Calu3 (cell line): ENCODE data around the gene OR2C1. TPM values are rescaled to one million over a fixed set of nuclear protein-coding genes. Genes with fewer than 3 reads are reported as not detected.

Experiments
- BruUV-seq: library from RNA; stranded (reverse); fragments of 400-500 nt; replicated peaks from 2 replicates; lab custom pipeline; 2021; lab: Mats Ljungman, UMichigan
- CTCF ChIA-PET: fragments of 300-600 bp; sonication (Branson Sonifier 250); formaldehyde crosslinking; loops from one replicate; lab custom pipeline; 2022; ENCODE audit warnings: antibody characterized with exemption; lab: Charles Lee
- DNase-seq: peaks from one replicate; pipeline ENCODE4 v3.0.0; 2022
- H3K27ac Mint-ChIP-seq: one replicate; pipeline ENCODE4 v1.8.0; 2022; ENCODE audit warnings: mixed read lengths; ENCODE audit not compliant: unreplicated experiment
- H3K27me3 Mint-ChIP-seq: one replicate; pipeline ENCODE4 v1.8.0; 2022; ENCODE audit warnings: mixed read lengths; ENCODE audit not compliant: unreplicated experiment
- H3K36me3 Mint-ChIP-seq: one replicate; pipeline ENCODE4 v1.8.0; 2022; ENCODE audit warnings: mild to moderate bottlenecking, moderate library complexity, mixed read lengths; ENCODE audit not compliant: insufficient read depth, unreplicated experiment
- H3K4me1 Mint-ChIP-seq: one replicate; pipeline ENCODE4 v1.8.0; 2022; ENCODE audit warnings: mild to moderate bottlenecking, low read depth, mixed read lengths; ENCODE audit not compliant: unreplicated experiment
- H3K4me3 Mint-ChIP-seq: one replicate; pipeline ENCODE4 v1.8.0; 2022; ENCODE audit warnings: mild to moderate bottlenecking, low read depth, moderate library complexity, mixed read lengths; ENCODE audit not compliant: unreplicated experiment
- H3K9me3 Mint-ChIP-seq: one replicate; pipeline ENCODE4 v1.8.0; 2022; ENCODE audit warnings: low read depth, mixed read lengths; ENCODE audit not compliant: unreplicated experiment
- intact Hi-C: fragments of 100-400 bp; cut with micrococcal nuclease; formaldehyde crosslinking; loops from one replicate; pipeline ENCODE4 v1.10.0; 2022; ENCODE audit not compliant: unreplicated experiment
- total RNA-seq: library from RNA; stranded (reverse); gene quantifications from 2 replicates; pipeline ENCODE4 v1.2.3, GENCODE V29; 2022
- TF ChIP-seq, protein P1 (sequence below): fragments of 200-600 bp; IDR thresholded peaks from one replicate; pipeline ENCODE4 v1.8.0; 2022; ENCODE audit warnings: antibody characterized with exemption; ENCODE audit not compliant: unreplicated experiment

Gene OR2C1
- total RNA-seq, 1 experiment from 2014 or later: not detected

GRCh38 chr16:3400779-3401688 lies 45.3 kb downstream of the OR2C1 start, which contains the start of the genes ZNF174 and ZSCAN32:
Gene ZNF174, plus strand, starts transcription at chr16:3401215. Its CDS starts 790 bp downstream, at chr16:3402005.
Gene ZSCAN32, minus strand, starts transcription at chr16:3401004. Its CDS starts 3,447 bp downstream, at chr16:3397557.
- H3K27me3 Mint-ChIP-seq: no peaks in the 10 kb centered on the region
- TF ChIP-seq, protein P1, sequence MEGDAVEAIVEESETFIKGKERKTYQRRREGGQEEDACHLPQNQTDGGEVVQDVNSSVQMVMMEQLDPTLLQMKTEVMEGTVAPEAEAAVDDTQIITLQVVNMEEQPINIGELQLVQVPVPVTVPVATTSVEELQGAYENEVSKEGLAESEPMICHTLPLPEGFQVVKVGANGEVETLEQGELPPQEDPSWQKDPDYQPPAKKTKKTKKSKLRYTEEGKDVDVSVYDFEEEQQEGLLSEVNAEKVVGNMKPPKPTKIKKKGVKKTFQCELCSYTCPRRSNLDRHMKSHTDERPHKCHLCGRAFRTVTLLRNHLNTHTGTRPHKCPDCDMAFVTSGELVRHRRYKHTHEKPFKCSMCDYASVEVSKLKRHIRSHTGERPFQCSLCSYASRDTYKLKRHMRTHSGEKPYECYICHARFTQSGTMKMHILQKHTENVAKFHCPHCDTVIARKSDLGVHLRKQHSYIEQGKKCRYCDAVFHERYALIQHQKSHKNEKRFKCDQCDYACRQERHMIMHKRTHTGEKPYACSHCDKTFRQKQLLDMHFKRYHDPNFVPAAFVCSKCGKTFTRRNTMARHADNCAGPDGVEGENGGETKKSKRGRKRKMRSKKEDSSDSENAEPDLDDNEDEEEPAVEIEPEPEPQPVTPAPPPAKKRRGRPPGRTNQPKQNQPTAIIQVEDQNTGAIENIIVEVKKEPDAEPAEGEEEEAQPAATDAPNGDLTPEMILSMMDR: no peak
- peak within 1 kb of the TSS; percentile 91 for H3K27ac Mint-ChIP-seq
- H3K4me1 Mint-ChIP-seq: peaks cover 10% of the 10 kb centered on the region
- CTCF ChIA-PET: interaction anchor here (0.6 to 0.9 kb wide), 5 partner anchors 36 to 143 kb away, joined by 3 to 7 read pairs (median 4); partner anchors contain the start of gene CLUAP1
- H3K36me3 Mint-ChIP-seq: peaks cover 59% of the 10 kb centered on the region
- peak within 1 kb of the TSS; percentile 95 for H3K4me3 Mint-ChIP-seq
- intact Hi-C loops: loop anchor here (5.0 kb wide), 1 partner anchor 56 kb away; no protein-coding TSS in a partner anchor
- no TSS peak for BruUV-seq
- DNase-seq: peak; percentile 100
- peaks cover 15% of the 10 kb centered on the region for H3K9me3 Mint-ChIP-seq

- H3K4me3 Mint-ChIP-seq: peak overlapping the region; percentile 95
- peaks cover 9% of the 10 kb centered on the region for H3K9me3 Mint-ChIP-seq
- CTCF ChIA-PET: interaction anchor here (0.6 to 0.7 kb wide), 3 partner anchors 9 to 179 kb away, joined by 5 to 7 read pairs (median 6); no protein-coding TSS in a partner anchor
- TF ChIP-seq, protein P1: no peak
- peaks cover 10% of the 10 kb centered on the region for H3K4me1 Mint-ChIP-seq
- peaks cover 56% of the 10 kb centered on the region for H3K36me3 Mint-ChIP-seq
- no peak for DNase-seq
- BruUV-seq: TSS peak; percentile 51
- intact Hi-C loops: loop anchor here (5.0 kb wide), 1 partner anchor 55 kb away; no protein-coding TSS in a partner anchor
- H3K27ac Mint-ChIP-seq: peak overlapping the region; percentile 91
- no peaks in the 10 kb centered on the region for H3K27me3 Mint-ChIP-seq
Measured at GRCh38 chr16:3401719-3402397, 46.2 kb downstream of the OR2C1 start.

Other genes starting within 250 kb of the OR2C1 start
- 17.2 and 17.7 TPM in 2 replicates for gene ZNF205, start 243.3 kb upstream of the OR2C1 start, total RNA-seq
- gene ZNF213, start 220.9 kb upstream of the OR2C1 start, total RNA-seq: 9.8 and 11.8 TPM in 2 replicates
- 0.40 and 0.54 TPM in 2 replicates for gene OR1F1, start 167.7 kb upstream of the OR2C1 start, total RNA-seq
- 12.7 and 14.6 TPM in 2 replicates for gene ZNF200, start 120.7 kb upstream of the OR2C1 start, total RNA-seq
- not detected in 2 replicates for gene MEFV, start 99.3 kb upstream of the OR2C1 start, total RNA-seq
- gene ZNF263, start 72.4 kb upstream of the OR2C1 start, total RNA-seq: 46.9 and 51.2 TPM in 2 replicates
- 9.3 and 10.3 TPM in 2 replicates for gene TIGD7, start 50.5 kb upstream of the OR2C1 start, total RNA-seq
- gene ZNF75A, start 50.4 kb upstream of the OR2C1 start, total RNA-seq: 46.8 and 50.5 TPM in 2 replicates
- gene ZSCAN32, start 45.1 kb downstream of the OR2C1 start, total RNA-seq: 23.8 and 26.1 TPM in 2 replicates
- 13.8 and 14.3 TPM in 2 replicates for gene ZNF174, start 45.3 kb downstream of the OR2C1 start, total RNA-seq
- gene ZNF597, start 87.6 kb downstream of the OR2C1 start, total RNA-seq: 2.7 TPM in 2 replicates
- 53.2 and 63.4 TPM in 2 replicates for gene NAA60, start 87.8 kb downstream of the OR2C1 start, total RNA-seq
- not detected in 2 replicates for gene C16orf90, start 139.6 kb downstream of the OR2C1 start, total RNA-seq
- 28.5 and 30.6 TPM in 2 replicates for gene CLUAP1, start 145.1 kb downstream of the OR2C1 start, total RNA-seq
- gene NLRC3, start 221.5 kb downstream of the OR2C1 start, total RNA-seq: 0.37 and 0.42 TPM in 2 replicates